Loucy (cell line): ENCODE measurements around the gene GNG2.

ENCODE experiments used
- H2AFZ ChIP-seq: fragments of 200-600 bp; sonication (generic); 2 replicates; pipeline ENCODE4 v1.6.0; 2016; ENCODE audit warnings: antibody characterized with exemption, mild to moderate bottlenecking, low read length, moderate library complexity
- H3F3A ChIP-seq: fragments of 200-600 bp; 2 replicates; pipeline ENCODE4 v1.6.0; 2016; ENCODE audit warnings: antibody characterized with exemption, low read depth, mild to moderate bottlenecking
- H3K27me3 ChIP-seq: fragments of 200-600 bp; sonication (generic); 2 replicates; pipeline ENCODE4 v1.6.1; 2014; ENCODE audit warnings: low read length, mild to moderate bottlenecking; ENCODE audit not compliant: insufficient read depth, poor library complexity, severe bottlenecking
- H3K36me3 ChIP-seq: fragments of 200-600 bp; sonication (generic); 2 replicates; pipeline ENCODE4 v1.6.1; 2016; ENCODE audit warnings: low read length; ENCODE audit not compliant: insufficient read depth
- H3K4me1 ChIP-seq: fragments of 200-600 bp; sonication (generic); 2 replicates; pipeline ENCODE4 v1.5.1; 2014; ENCODE audit warnings: low read length, mild to moderate bottlenecking; ENCODE audit not compliant: insufficient read depth, poor library complexity, severe bottlenecking
- H3K4me2 ChIP-seq: fragments of 200-600 bp; sonication (generic); 2 replicates; pipeline ENCODE4 v1.6.0; 2014; ENCODE audit warnings: antibody characterized with exemption, low read length, low read depth, mild to moderate bottlenecking; ENCODE audit not compliant: poor library complexity, severe bottlenecking
- H3K4me3 ChIP-seq: fragments of 200-600 bp; sonication (generic); 2 replicates; pipeline ENCODE4 v1.5.1; 2014; ENCODE audit warnings: low read length, mild to moderate bottlenecking, mixed read lengths; ENCODE audit not compliant: poor library complexity, severe bottlenecking
- H3K79me2 ChIP-seq: fragments of 200-600 bp; sonication (generic); 2 replicates; pipeline ENCODE4 v1.6.1; 2014; ENCODE audit warnings: low read length; ENCODE audit not compliant: insufficient read depth
- H3K9ac ChIP-seq: fragments of 200-600 bp; sonication (generic); 2 replicates; pipeline ENCODE4 v1.6.0; 2014; ENCODE audit warnings: mild to moderate bottlenecking, low read depth, low read length, moderate library complexity; ENCODE audit not compliant: poor library complexity, severe bottlenecking
- H3K9me2 ChIP-seq: fragments of 200-600 bp; sonication (generic); replicated peaks from 2 replicates; pipeline ENCODE4 v1.6.1; 2016; ENCODE audit warnings: low read depth, low read length, mixed read lengths
- H3K9me3 ChIP-seq: fragments of 200-600 bp; sonication (generic); 2 replicates; pipeline ENCODE4 v1.6.1; 2014; ENCODE audit warnings: mild to moderate bottlenecking, antibody characterized with exemption, low read length, low read depth; ENCODE audit not compliant: insufficient read depth
- H4K20me1 ChIP-seq: fragments of 200-600 bp; sonication (generic); 2 replicates; pipeline ENCODE4 v1.6.0; 2014; ENCODE audit warnings: antibody characterized with exemption, low read length, mild to moderate bottlenecking; ENCODE audit not compliant: insufficient read depth, poor library complexity, severe bottlenecking
- CTCF ChIP-seq: fragments of 200-600 bp; sonication (generic); conservative IDR thresholded peaks from 2 replicates; pipeline ENCODE4 v1.5.1; 2014; ENCODE audit warnings: mild to moderate bottlenecking, antibody characterized with exemption, low read length
- EZH2phosphoT487 ChIP-seq: fragments of 200-600 bp; IDR thresholded peaks from 2 replicates; pipeline ENCODE4 v1.6.1; 2018; ENCODE audit warnings: antibody characterized with exemption, mild to moderate bottlenecking, moderate library complexity, borderline replicate concordance

Gene GNG2

GRCh38 chr14:52018970-52019369 is 158.6 kb downstream of the GNG2 start:
- no peaks in the 10 kb centered on the region for H3K36me3 ChIP-seq
- H3K4me1 ChIP-seq, result peaks cover 21% of the 10 kb centered on the region
- no peaks in the 10 kb centered on the region for H4K20me1 ChIP-seq
- H2AFZ ChIP-seq, result no peak overlapping the region
- no peaks in the 10 kb centered on the region for H3K27me3 ChIP-seq
- H3K9ac ChIP-seq, result no peak overlapping the region
- H3F3A ChIP-seq, result no peaks in the 10 kb centered on the region
- H3K9me2 ChIP-seq, result no peaks in the 10 kb centered on the region
- no peak overlapping the region for H3K4me2 ChIP-seq
- TF ChIP-seq EZH2phosphoT487 (no peak), CTCF (no peak)
- no peaks in the 10 kb centered on the region for H3K9me3 ChIP-seq
- no peaks in the 10 kb centered on the region for H3K79me2 ChIP-seq
- H3K4me3 ChIP-seq, result no peak overlapping the region
